PFSK-1 (cell line): ENCODE data around the gene RAB13.

ENCODE experiments used
- FOXP2 ChIP-seq: optimal IDR thresholded peaks from 2 replicates; pipeline ENCODE3; 2011; ENCODE audit warnings: borderline replicate concordance, control low read depth, inconsistent platforms; ENCODE audit not compliant: insufficient read depth; ENCODE audit errors: extremely low read length, extremely low read depth
- POLR2AphosphoS5 ChIP-seq: IDR thresholded peaks from 2 replicates; pipeline ENCODE4 v1.6.1; 2012; ENCODE audit warnings: low read depth, mild to moderate bottlenecking, control low read depth, low read length, moderate library complexity
- REST ChIP-seq, 2 experiments: IDR thresholded peaks; 2 replicates each; pipeline versions ENCODE4 v1.6.1 to v1.8.0; 2011 to 2012; ENCODE audit warnings: low read depth in 2 of 2, low read length in 2 of 2, control low read depth in 1 of 2, inconsistent platforms in 1 of 2, mild to moderate bottlenecking in 1 of 2, moderate library complexity in 1 of 2; ENCODE audit not compliant: insufficient read depth in 1 of 2
- SIN3A ChIP-seq: IDR thresholded peaks from 2 replicates; pipeline ENCODE4 v1.6.1; 2012; ENCODE audit warnings: mild to moderate bottlenecking, low read length, moderate library complexity, borderline replicate concordance; ENCODE audit not compliant: insufficient read depth
- TAF1 ChIP-seq: IDR thresholded peaks from 2 replicates; pipeline ENCODE4 v1.6.1; 2012; ENCODE audit warnings: low read length, control low read depth, borderline replicate concordance; ENCODE audit not compliant: insufficient read depth

Gene RAB13

GRCh38 chr1:153990468-153991150 is 4.5 kb upstream of the RAB13 start, which contains the start of gene RPS27:
RPS27 (plus strand) TSS chr1:153990762; CDS start chr1:153990797, 35 bp downstream.
- TF ChIP-seq FOXP2 (no peak), POLR2AphosphoS5 (peak; percentile 100), SIN3A (no peak), TAF1 (peak; percentile 98), REST (IDR thresholded peaks at IDR 0.05; ENCODE audit: insufficient read depth in 1 of 2, low read depth in 2 of 2, low read length in 2 of 2) (no peak; a peak in 1 of 4 replicates)

DNA sequence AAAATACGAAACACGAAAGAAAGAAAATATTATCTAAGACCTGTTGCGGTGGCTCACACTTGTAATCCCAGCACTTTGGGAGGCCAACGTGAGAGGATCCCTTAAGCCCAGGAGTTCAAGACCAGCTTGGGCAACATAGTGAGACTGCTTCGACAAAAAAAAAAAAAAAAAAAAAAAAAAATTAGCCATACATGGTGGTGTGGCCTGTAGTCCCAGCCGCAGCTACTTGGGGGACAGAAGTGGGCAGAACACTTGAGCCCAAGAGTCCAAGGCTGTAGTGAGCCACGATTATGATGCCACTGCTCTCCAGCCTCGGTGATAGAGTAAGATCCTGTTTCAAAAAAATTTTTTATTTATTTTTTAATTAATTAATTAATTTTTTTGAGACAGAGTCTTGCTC is 1.5 kb upstream of the RAB13 start:
- TF ChIP-seq SIN3A = no peak
- TF ChIP-seq POLR2AphosphoS5 = no peak
- TF ChIP-seq REST (IDR thresholded peaks at IDR 0.05; ENCODE audit: insufficient read depth in 1 of 2, low read depth in 2 of 2, low read length in 2 of 2) = no peak
- TF ChIP-seq FOXP2 = no peak
- no peak for TF ChIP-seq TAF1

GRCh38 chr1:153985341-153985912 is 712 bp downstream of the RAB13 start:
- TF ChIP-seq FOXP2 (no peak), POLR2AphosphoS5 (no peak), TAF1 (peak; percentile 39; the same call in 1 of the 2 replicates), SIN3A (no peak), REST (IDR thresholded peaks at IDR 0.05; ENCODE audit: insufficient read depth in 1 of 2, low read depth in 2 of 2, low read length in 2 of 2) (no peak)

DNA sequence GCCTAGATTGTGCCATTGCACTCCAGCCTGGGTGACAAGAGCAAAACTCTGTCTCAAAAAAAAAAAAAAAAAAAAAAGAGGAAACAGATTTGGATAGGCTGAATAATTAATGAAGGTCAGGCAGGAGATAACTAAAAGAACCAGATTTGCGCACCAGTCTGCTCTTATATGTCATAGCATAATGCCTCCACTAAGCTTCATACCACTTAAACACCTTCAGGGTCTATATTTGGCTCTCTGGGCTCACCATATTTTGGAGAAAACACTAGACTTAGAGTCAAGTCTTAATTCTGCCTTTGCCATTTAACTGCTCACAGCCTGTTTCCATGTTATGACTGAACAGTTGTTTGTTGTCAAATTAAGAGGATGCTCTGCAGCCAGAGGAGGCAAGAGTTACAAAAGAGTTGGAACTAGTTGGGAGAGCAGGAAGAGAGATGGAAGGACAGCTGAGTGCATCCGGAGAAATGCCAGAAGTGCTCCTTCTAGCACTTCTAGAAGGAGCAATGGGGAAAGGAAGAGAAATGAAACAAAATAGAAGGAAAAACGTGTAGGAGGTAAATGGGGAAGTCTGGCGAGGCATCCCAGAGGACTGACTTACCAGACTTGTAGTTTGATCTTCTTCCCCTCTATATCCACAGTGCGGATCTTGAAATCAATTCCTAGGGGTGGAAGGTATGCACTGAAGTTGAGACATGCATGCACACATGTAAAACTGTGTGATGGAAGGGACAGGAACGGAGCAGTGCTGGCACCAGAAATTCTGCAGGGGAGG is 1.8 kb downstream of the RAB13 start:
- TF ChIP-seq SIN3A (no peak), REST (IDR thresholded peaks at IDR 0.05; ENCODE audit: insufficient read depth in 1 of 2, low read depth in 2 of 2, low read length in 2 of 2) (no peak), FOXP2 (no peak), TAF1 (no peak), POLR2AphosphoS5 (no peak)
